ENCODE measurements around the gene MGST3.
"Not testable (repeated sequence)": the region's sequence is repeated elsewhere in the genome, so short reads cannot be mapped to it uniquely, and the experiment has no call there.

MGST3 gene

GRCh38 chr1:165630629-165631341, at the start of gene MGST3:
TSS of gene MGST3 (plus strand) at chr1:165631234. CDS start at chr1:165649848, 18,614 bp downstream.
- DNase-seq (ENCODE audit: low read depth in 3 of 3) = peak; percentile 86 to 88 (median 87)

DNA sequence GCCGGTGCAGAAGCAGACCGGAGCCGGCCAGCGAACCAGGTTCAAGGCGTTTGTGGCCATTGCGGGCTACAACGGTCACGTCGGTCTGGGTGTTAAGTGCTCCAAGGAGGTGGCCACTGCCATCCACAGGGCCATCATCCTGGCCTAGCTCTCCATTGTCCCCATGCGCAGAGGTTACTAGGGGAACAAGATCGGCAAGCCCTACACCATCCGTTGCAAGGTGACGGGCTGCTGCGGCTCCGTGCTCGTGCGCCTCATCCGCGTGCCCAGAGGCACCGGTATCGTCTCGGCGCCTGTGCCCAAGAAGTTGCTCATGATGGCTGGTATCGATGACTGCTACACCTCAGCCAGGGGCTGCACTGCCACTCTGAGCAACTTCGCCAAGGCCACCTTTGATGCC, 49.1 kb upstream of the MGST3 start:
- DNase-seq (ENCODE audit: low read depth in 3 of 3) = no peak

- DNase-seq (ENCODE audit: low read depth in 3 of 3) = no peak
Observed at GRCh38 chr1:165586398-165586797, 44.6 kb upstream of the MGST3 start.

GRCh38 chr1:165591391-165591790, 39.6 kb upstream of the MGST3 start:
- DNase-seq (ENCODE audit: low read depth in 3 of 3) = not testable (repeated sequence)

GRCh38 chr1:165592945-165593823, 37.9 kb upstream of the MGST3 start:
- DNase-seq (ENCODE audit: low read depth in 3 of 3) = peak; percentile 42 to 65 (median 48)

DNA sequence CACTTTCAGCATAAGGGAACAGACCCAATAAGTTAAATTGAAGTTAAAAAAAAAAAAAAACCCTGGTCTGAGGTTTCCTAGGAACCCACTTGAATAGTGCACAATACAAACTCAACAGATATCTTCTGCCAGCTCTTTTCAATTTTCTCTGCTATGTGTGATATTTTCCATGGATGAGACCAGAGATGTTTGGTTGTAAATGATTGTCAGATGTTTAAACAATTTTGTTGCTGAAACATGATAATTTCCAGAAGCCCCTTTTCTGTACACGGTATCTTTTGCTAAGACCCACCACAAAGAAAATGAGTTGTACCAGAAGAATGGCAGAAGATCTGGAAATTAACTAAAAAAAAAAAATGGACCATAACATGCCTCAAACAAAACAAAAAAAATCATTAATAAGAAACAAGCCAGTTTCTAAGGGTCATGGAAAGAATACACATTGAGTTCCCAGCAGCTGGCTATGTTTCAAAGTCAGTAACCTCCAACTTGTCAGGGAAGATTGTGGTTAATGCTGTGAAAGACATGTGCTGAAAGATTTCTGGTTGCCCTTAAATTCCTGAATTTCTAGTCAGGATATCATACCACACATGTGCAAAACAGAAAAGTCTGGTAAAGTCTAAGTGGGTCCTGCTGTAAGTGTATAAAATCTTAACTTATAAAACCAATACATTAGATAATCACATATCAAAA, 35.6 kb upstream of the MGST3 start:
- no peak for DNase-seq (ENCODE audit: low read depth in 3 of 3)

DNA sequence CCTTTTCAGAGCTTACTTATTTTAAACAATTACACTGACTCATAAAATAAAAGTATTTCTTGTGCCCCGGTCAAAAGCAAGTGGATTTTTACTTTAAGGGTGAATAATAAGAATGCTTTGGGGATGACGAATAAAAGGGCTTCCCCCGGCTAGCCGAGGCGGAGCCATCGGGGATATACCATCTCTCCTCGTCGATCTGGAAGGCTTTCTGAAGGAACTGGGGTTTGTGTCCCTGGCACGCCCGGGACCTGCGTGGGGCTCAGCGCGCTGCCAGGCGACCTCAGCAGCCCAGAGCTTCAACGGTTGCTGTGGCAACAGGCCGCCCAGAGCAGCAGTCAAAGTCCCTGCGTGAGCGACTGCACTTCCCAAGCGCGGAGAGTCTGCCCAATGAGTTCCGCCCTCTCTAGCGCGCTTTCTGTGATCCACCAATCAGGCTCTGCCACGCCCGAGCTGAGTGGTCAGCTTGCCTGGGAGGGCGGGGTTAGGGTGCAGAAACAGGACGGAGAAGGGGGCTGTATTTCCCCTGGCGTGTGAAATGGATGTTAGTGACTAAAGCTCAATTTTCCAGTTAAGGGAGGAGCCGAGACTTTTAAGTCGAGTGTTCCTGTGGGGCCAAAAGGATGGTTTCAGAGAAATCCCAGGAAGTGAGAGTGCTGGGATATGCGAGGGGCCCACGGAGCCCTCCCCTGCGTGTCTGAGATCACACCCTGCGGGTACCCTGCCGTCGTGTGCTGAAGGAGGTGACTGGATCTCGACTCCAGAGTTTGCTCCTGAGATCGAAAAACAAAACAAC, 33.0 kb upstream of the MGST3 start:
- peak; percentile 82 to 89 (median 87) for DNase-seq (ENCODE audit: low read depth in 3 of 3)

- DNase-seq (ENCODE audit: low read depth in 3 of 3) = no peak
Observed at GRCh38 chr1:165598676-165599059, 32.4 kb upstream of the MGST3 start.

- DNase-seq (ENCODE audit: low read depth in 3 of 3) = no peak
Observed at GRCh38 chr1:165600793-165601192, 30.2 kb upstream of the MGST3 start.

- DNase-seq (ENCODE audit: low read depth in 3 of 3) = no peak
Observed at GRCh38 chr1:165603810-165604209, 27.2 kb upstream of the MGST3 start.

DNA sequence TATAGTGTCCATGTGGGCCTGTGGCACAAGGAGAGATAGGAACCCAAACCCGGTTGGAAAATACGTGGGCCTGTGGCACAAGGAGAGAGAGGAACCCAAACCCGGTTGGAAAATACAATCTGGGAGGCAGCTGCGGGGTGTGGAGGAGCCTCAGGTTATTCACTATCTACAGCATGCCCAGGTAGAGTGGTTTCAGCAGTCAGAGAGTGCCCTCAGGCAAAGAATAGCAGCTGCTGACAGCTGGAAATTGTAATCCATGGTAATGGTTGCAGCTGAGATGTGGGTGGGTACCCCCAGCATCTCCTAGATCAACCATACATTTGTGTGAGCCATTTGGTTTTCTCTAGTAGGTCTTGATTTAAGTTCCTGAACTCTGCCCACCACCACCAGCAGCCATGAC, 25.8 kb upstream of the MGST3 start:
- DNase-seq (ENCODE audit: low read depth in 3 of 3) = no peak

- DNase-seq (ENCODE audit: low read depth in 3 of 3) = not testable (repeated sequence)
Observed at GRCh38 chr1:165606676-165607075, 24.4 kb upstream of the MGST3 start.

DNA sequence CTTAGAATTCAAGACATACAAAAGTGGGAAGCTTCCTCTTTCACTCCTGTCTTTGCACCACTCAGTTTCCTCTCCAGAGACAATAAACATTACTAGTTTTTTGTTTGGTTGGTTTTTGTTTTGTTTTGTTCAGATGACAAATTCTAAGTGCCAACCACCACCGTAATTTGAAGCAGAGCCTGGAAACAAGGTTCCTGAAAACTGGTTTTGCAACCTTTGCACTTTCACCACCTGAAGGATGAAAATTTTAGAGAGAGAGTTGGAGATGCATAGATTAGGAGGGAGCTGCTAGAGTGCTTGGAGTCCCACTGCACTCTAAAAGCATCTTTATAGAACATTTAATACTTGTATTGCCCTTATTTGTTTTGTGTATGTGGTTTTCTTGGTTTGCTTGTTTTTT, 20.2 kb upstream of the MGST3 start:
- DNase-seq (ENCODE audit: low read depth in 3 of 3) = no peak

DNA sequence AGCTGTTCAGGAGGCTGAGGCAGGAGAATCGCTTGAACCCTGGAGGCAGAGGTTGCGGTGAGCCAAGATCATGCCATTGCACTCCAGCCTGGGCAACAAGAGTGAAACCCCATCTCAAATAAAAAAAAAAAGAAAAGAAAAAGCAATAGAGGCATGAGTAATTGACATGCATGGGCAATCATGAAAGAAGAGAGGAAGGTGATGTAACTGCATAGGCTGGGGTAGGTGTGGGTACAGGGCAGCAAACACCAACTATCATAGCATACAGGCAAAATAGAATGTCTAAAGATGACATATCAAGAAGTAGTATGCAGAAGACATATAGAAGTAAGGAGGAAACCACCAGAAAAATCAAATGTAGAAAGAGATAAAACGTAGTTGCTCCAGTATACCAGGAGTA, 19.0 kb upstream of the MGST3 start:
- no peak for DNase-seq (ENCODE audit: low read depth in 3 of 3)

DNA sequence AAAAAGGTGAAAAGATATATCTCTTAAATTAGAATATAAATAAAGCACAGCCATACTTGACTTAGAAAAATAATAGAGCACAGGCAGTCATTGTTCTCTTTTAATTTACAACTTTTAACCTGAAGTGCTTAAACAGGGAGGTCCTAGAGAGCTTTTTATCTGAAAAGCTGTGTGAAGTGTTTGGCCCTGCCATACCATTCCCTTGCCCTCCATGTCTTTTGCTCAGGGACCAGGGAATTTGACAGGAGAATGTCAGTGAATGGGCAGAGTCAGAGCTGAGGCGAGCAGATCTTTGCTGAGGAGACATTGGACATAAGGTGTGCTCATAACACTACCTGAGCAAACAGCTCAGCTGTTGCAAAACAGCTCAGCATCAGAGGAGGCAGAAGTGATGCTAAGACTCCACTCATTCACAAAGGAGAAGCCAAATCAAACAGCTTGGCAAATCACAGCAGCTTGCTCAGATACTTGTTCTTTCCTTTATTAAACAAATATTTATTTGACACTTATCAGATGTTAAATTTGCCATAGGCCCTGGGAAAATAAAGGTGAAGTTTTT, 14.9 kb upstream of the MGST3 start:
- no peak for DNase-seq (ENCODE audit: low read depth in 3 of 3)

DNA sequence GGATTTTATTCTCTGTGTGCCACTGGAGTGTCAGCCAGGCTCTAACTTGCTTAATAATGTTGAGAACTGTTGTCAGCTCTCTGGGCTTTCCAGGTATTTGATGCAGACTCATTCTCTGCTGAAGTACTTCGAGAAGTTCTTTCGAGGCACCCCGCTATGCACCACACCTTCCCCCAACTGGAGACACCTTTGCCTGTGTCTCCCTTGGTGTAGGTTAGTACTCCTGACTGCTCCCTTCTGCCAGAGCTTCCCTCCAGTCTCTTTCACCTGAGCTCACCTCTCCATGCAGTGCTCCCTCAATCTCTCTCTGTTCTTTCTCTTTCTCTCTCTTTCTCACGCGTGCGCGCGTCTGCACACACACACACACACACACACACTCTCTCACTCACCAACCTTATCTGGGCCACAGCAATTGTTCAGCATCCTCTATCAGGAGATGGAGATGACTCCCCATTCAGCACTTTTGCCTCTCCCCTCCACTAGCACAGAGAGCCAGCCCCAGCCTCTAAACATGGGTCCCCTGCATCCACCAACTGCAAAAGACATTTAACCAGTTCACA, 14.0 kb upstream of the MGST3 start:
- no peak for DNase-seq (ENCODE audit: low read depth in 3 of 3)

DNA sequence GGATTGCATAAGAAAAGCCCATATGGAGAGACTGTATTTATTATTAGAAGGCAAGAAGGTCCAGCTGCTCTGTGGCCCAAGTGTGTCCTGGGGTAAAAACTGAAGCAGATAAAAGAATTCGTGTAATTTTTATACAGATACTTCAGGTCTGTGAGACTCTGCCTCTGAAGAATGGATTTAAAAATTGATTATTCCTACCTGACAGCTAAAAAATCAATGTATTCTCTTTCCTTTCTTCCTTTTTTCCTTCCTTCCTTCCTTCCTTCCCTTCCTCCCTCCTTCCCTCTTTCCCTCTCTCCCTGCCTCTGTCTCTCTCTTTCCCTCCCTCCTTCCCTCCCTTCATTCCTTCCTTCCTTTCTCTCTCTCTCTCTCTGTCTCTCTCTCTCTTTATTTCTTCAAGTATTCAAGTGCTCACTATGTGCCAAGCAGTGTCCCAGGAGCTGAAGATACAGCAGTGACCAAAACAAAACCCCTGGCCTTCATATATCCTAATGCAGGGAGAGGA, 11.3 kb upstream of the MGST3 start:
- no peak for DNase-seq (ENCODE audit: low read depth in 3 of 3)

- DNase-seq (ENCODE audit: low read depth in 3 of 3) = no peak
Observed at GRCh38 chr1:165623624-165624023, 7.4 kb upstream of the MGST3 start.

DNA sequence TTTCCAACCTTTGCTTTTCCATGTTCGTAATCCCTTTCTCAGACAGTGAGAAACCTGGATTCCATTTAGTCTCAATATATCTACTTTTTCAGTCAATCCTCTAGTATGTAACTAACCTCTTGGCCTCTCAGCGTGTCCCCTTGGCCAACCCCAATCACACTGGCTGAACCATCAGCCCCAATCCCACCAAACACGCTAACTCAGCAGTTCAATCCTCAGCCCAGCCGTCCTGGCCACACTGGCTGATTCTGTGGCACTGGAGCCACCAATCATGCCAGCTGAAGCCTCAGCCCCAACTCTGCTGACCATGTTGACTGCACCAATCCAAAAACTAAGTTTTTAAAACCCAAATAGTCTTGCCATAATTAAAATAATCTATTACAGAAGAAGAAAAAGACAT, 6.6 kb upstream of the MGST3 start:
- DNase-seq (ENCODE audit: low read depth in 3 of 3) = no peak

DNA sequence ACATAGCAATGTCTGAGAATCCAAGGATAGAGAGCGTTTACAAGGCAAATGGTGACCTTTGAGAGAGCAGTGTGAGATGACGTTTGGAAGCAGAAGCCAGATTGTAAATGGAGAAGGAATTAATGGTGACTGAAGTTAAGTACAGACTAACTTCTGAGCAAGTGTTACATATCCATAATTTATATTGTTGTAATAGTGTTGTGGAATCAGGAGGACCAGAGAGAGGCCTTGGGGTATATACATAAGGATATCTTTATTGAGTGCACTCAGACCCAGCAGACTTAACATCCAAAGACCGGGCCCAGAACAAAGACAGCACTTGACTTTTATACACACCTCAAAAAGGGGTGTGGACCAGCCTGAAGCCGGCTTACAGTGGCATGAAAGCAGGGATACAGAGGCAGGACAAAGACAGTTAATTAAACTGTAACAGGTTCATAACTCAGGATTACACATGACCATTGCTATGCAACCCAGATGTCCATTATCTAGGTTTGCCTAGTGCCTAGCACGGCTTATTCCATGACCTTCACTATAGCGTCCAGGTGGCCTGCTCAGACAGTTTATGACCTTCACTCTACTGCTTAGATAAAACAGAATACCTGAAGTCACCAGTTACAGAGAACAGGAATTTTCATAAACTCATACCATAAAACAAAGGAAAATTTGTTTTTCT, 2.7 kb upstream of the MGST3 start:
- no peak for DNase-seq (ENCODE audit: low read depth in 3 of 3)

Data from stimulated activated CD4-positive, alpha-beta T cell treated with anti-CD3 and anti-CD28 coated beads, TNF-alpha, amount 100 ng/mL, for 4 hours (primary cell).